Endothelial cell of umbilical vein (primary cell): ENCODE results near the gene COG2. TPM values are rescaled to one million over a fixed set of nuclear protein-coding genes. Genes with fewer than 3 reads are reported as not detected.

Experiments used
- BruUV-seq: library from RNA; stranded (reverse); fragments of 400-500 nt; replicated peaks from 2 replicates; lab custom pipeline; 2021; lab: Mats Ljungman, UMichigan
- CTCF ChIA-PET: fragments of 300-600, 350-600 bp; sonication (Branson Sonifier 250); formaldehyde crosslinking; loops from one replicate; lab custom pipeline; 2021; ENCODE audit warnings: antibody characterized with exemption, inconsistent platforms; lab: Charles Lee
- POLR2A ChIA-PET: fragments of 300-600, 350-600 bp; sonication (Branson Sonifier 250); formaldehyde crosslinking; loops from one replicate; lab custom pipeline; 2021; ENCODE audit warnings: antibody characterized with exemption, inconsistent platforms; lab: Charles Lee
- DNase-seq: peaks from one replicate; pipeline ENCODE4 v3.0.0-alpha.2; 2011; ENCODE audit warnings: low read depth, low spot score
- FAIRE-seq: peaks from 2 replicates; lab custom pipeline; 2011; peaks lifted over from hg19 to GRCh38; lab: Jason Lieb, UNC
- H2AFZ ChIP-seq: 2 replicates; pipeline ENCODE4 v1.6.0; 2012; ENCODE audit warnings: low read depth, low read length, control low read depth, inconsistent platforms
- H3K27ac ChIP-seq: 2 replicates; pipeline ENCODE4 v1.5.1; 2011; ENCODE audit warnings: low read depth, mild to moderate bottlenecking, control low read depth, low read length, moderate library complexity; ENCODE audit not compliant: insufficient read depth
- H3K27me3 ChIP-seq, 2 experiments: 2 replicates each; pipeline versions ENCODE4 v1.6.0 to v1.6.1; 2011; ENCODE audit warnings: low read length in 2 of 2, mixed read lengths in 1 of 2; ENCODE audit not compliant: control insufficient read depth in 2 of 2, insufficient read depth in 2 of 2
- H3K36me3 ChIP-seq, 2 experiments: 2 replicates in 1 of 2; 3 replicates in 1 of 2; pipeline ENCODE4 v1.5.1; 2011; ENCODE audit warnings: low read length in 2 of 2, mild to moderate bottlenecking in 1 of 2, moderate library complexity in 1 of 2; ENCODE audit not compliant: control insufficient read depth in 2 of 2, insufficient read depth in 2 of 2; ENCODE audit errors: extremely low read depth in 1 of 2
- H3K4me1 ChIP-seq: 3 replicates; pipeline ENCODE4 v1.5.1; 2011; ENCODE audit warnings: mild to moderate bottlenecking, low read length; ENCODE audit not compliant: control insufficient read depth, insufficient read depth; ENCODE audit errors: extremely low read depth
- H3K4me2 ChIP-seq: 2 replicates; pipeline ENCODE4 v1.6.1; 2011; ENCODE audit warnings: low read length, control low read depth, mixed read lengths; ENCODE audit not compliant: insufficient read depth
- H3K4me3 ChIP-seq, 3 experiments: fragments of 200-600 bp in 1 of 3; sonication (generic), shearing (Covaris generic) in 1 of 3; replicated peaks in 1 of 3; 2 replicates each; pipeline ENCODE4 v1.5.1; 2011 to 2016; ENCODE audit warnings: control low read depth in 3 of 3, low read length in 3 of 3, mild to moderate bottlenecking in 2 of 3, inconsistent platforms in 1 of 3, low read depth in 1 of 3, moderate library complexity in 1 of 3; ENCODE audit not compliant: insufficient read depth in 1 of 3
- H3K79me2 ChIP-seq: 2 replicates; pipeline ENCODE4 v1.6.0; 2012; ENCODE audit warnings: low read length, inconsistent platforms; ENCODE audit not compliant: control insufficient read depth, insufficient read depth
- H3K9ac ChIP-seq: replicated peaks from 2 replicates; pipeline ENCODE3; 2011; ENCODE audit warnings: low read length, control low read depth; ENCODE audit not compliant: insufficient read depth; ENCODE audit errors: extremely low read depth
- H3K9me1 ChIP-seq: replicated peaks from 3 replicates; pipeline ENCODE4 v1.6.0; 2011; ENCODE audit warnings: mild to moderate bottlenecking, low read length; ENCODE audit not compliant: control insufficient read depth, insufficient read depth; ENCODE audit errors: extremely low read depth
- H3K9me3 ChIP-seq: replicated peaks from 2 replicates; pipeline ENCODE4 v1.5.1; 2012; ENCODE audit warnings: low read length, inconsistent platforms; ENCODE audit not compliant: control insufficient read depth, insufficient read depth
- H4K20me1 ChIP-seq: replicated peaks from 2 replicates; pipeline ENCODE3; 2011; ENCODE audit warnings: mild to moderate bottlenecking, low read length; ENCODE audit not compliant: control insufficient read depth, insufficient read depth; ENCODE audit errors: extremely low read depth
- EZH2 ChIP-seq: IDR thresholded peaks from 2 replicates; pipeline ENCODE4 v1.6.1; 2012; ENCODE audit warnings: borderline replicate concordance, low read depth, mild to moderate bottlenecking, moderate library complexity, low read length, inconsistent platforms; ENCODE audit not compliant: severe bottlenecking
- FOS ChIP-seq: IDR thresholded peaks from 2 replicates; pipeline ENCODE4 v1.6.1; 2011; ENCODE audit warnings: mild to moderate bottlenecking, low read length, moderate library complexity, borderline replicate concordance; ENCODE audit not compliant: insufficient read depth
- GATA2 ChIP-seq: IDR thresholded peaks from 2 replicates; pipeline ENCODE4 v1.7.0; 2011; ENCODE audit warnings: low read depth, mild to moderate bottlenecking, moderate library complexity, mixed read lengths, low read length; ENCODE audit not compliant: insufficient read length, insufficient read depth
- JUN ChIP-seq: IDR thresholded peaks from 2 replicates; pipeline ENCODE4 v1.6.1; 2011; ENCODE audit warnings: borderline replicate concordance, low read depth; ENCODE audit not compliant: insufficient read length, insufficient read depth
- MYC ChIP-seq: IDR thresholded peaks from one replicate; pipeline ENCODE4 v1.6.1; 2011; ENCODE audit warnings: mild to moderate bottlenecking, low read depth, low read length
- POLR2A ChIP-seq: IDR thresholded peaks from 2 replicates; pipeline ENCODE4 v1.6.1; 2012; ENCODE audit warnings: low read depth, mild to moderate bottlenecking, control low read depth, low read length
- POLR2AphosphoS5 ChIP-seq: IDR thresholded peaks from 2 replicates; pipeline ENCODE4 v1.6.1; 2012; ENCODE audit warnings: low read depth, mild to moderate bottlenecking, control low read depth, low read length, moderate library complexity; ENCODE audit not compliant: insufficient read depth
- dilution Hi-C: fragments of 300-500 bp; cut with MboI; formaldehyde crosslinking; loops from one replicate; pipeline ENCODE4 v1.15.0; 2019; ENCODE audit warnings: low sequenced_read_pairs; ENCODE audit not compliant: extremely low pct_ligation_motif_present
- intact Hi-C: fragments of 100-400 bp; cut with micrococcal nuclease; formaldehyde crosslinking; loops from one replicate; pipeline ENCODE4 v1.10.0; 2022
- polyA plus RNA-seq, 4 experiments: library from polyadenylated mRNA; depleted of rRNA in 3 of 4; stranded (reverse) in 3 of 4; unstranded in 1 of 4; fragments of >200 nt; gene quantifications; 2 replicates each; pipeline versions ENCODE4 v1.2.1 to v1.2.3, GENCODE V29; 2011 to 2012; ENCODE audit warnings: missing spikeins in 1 of 4
- total RNA-seq: library from RNA; stranded (reverse); gene quantifications from 2 replicates; pipeline ENCODE4 v1.2.3, GENCODE V29; 2021
- TF ChIP-seq, protein P1 (sequence below): IDR thresholded peaks from 2 replicates; pipeline ENCODE4 v1.6.1; 2011; ENCODE audit not compliant: insufficient read depth, insufficient read length
- TF ChIP-seq, protein P2 (sequence below), 2 donors: IDR thresholded peaks; 1 replicate in 1 of 2; 2 replicates in 1 of 2; pipeline ENCODE4 v1.5.1; 2011; ENCODE audit warnings: low read length in 2 of 2, mild to moderate bottlenecking in 2 of 2, moderate library complexity in 2 of 2, control low read depth in 1 of 2, inconsistent platforms in 1 of 2, low read depth in 1 of 2; ENCODE audit not compliant: insufficient read depth in 1 of 2; ENCODE audit errors: extremely low read depth in 1 of 2

COG2 gene
- total and polyA plus RNA-seq, 2 donors (not counting 3 experiments of a cell fraction or from before 2014, with no cell fraction given): 7.6 to 24.2 TPM

DNA sequence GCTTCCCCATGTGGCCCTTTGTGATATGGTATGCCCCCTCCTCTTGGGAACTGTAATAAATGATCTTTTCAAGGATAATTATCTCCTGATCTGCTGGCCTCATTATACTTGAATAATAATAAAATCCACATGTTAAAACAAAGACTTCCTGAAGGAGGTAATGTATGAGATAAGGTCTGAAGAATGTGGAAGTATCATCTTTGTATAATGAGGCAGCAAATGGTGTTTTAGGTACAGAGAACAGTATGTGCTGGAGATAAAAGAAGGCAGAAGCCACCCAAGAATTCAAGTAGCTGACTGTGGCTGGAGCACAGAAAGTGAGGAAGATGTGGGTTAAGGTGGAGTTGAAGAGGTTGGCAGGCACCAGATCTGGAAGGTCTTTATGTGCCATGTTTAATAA lies 12.8 kb upstream of the COG2 start:
- ChIA-PET POLR2A (no interaction called here), CTCF (no interaction called here)
- Histone ChIP-seq H3K4me1 (no peaks in the 10 kb centered on the region), H3K27ac (no peak overlapping the region), H3K36me3 (no peaks in the 10 kb centered on the region), H3K79me2 (no peaks in the 10 kb centered on the region), H3K4me2 (no peak overlapping the region), H4K20me1 (no peaks in the 10 kb centered on the region), H2AFZ (no peak overlapping the region), H3K9me3 (no peaks in the 10 kb centered on the region), H3K27me3 (peaks cover 0 to 4% of the 10 kb centered on the region in 2 experiments), H3K9ac (no peak overlapping the region), H3K4me3 (no peak overlapping the region), H3K9me1 (no peaks in the 10 kb centered on the region)
- DNase-seq (no peak), FAIRE-seq (no peak)
- BruUV-seq: no TSS peak
- intact Hi-C loops: no loop called here
- dilution Hi-C loops: no loop called here
- TF ChIP-seq POLR2A: no peak
- TF ChIP-seq EZH2: no peak
- no peak for TF ChIP-seq FOS
- TF ChIP-seq JUN: no peak
- no peak for TF ChIP-seq MYC
- TF ChIP-seq POLR2AphosphoS5: no peak

DNA sequence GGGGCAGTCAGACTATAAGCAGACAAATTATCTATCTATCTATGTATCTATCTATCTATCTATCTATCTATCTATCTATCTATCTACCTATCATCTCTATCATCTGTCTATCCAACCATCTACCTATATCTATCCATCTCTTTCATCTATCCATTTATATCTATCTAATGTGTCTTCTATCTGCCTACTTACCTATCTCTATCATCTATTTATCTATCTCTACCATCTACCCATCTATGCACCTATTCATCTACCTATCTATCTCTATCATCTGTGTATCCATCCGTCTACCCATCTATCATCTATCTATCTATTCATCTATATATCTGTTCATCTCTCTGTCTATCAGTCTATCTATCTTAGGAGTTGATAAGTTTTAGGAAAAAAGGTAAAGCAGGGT lies 10.8 kb upstream of the COG2 start:
- TF ChIP-seq, protein P1, sequence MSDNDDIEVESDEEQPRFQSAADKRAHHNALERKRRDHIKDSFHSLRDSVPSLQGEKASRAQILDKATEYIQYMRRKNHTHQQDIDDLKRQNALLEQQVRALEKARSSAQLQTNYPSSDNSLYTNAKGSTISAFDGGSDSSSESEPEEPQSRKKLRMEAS: no peak
- no peak for TF ChIP-seq JUN
- TF ChIP-seq EZH2: no peak
- TF ChIP-seq POLR2A: no peak
- TF ChIP-seq, protein P2, sequence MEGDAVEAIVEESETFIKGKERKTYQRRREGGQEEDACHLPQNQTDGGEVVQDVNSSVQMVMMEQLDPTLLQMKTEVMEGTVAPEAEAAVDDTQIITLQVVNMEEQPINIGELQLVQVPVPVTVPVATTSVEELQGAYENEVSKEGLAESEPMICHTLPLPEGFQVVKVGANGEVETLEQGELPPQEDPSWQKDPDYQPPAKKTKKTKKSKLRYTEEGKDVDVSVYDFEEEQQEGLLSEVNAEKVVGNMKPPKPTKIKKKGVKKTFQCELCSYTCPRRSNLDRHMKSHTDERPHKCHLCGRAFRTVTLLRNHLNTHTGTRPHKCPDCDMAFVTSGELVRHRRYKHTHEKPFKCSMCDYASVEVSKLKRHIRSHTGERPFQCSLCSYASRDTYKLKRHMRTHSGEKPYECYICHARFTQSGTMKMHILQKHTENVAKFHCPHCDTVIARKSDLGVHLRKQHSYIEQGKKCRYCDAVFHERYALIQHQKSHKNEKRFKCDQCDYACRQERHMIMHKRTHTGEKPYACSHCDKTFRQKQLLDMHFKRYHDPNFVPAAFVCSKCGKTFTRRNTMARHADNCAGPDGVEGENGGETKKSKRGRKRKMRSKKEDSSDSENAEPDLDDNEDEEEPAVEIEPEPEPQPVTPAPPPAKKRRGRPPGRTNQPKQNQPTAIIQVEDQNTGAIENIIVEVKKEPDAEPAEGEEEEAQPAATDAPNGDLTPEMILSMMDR (IDR thresholded peaks at IDR 0.05; ENCODE audit: extremely low read depth in 1 of 2, insufficient read depth in 1 of 2, low read depth in 1 of 2, low read length in 2 of 2): no peak
- no peak for TF ChIP-seq FOS
- TF ChIP-seq MYC: no peak
- no peak for TF ChIP-seq POLR2AphosphoS5
- no peak for TF ChIP-seq GATA2
- no peak overlapping the region for H3K4me3 ChIP-seq
- H4K20me1 ChIP-seq: no peaks in the 10 kb centered on the region
- H3K9me3 ChIP-seq: no peaks in the 10 kb centered on the region
- no peak for DNase-seq
- intact Hi-C loops (no loop called here), dilution Hi-C loops (no loop called here)
- BruUV-seq: no TSS peak
- H3K9ac ChIP-seq: no peak overlapping the region
- H2AFZ ChIP-seq: no peak overlapping the region
- CTCF ChIA-PET: no interaction called here
- peaks cover 0 to 4% of the 10 kb centered on the region in 2 experiments for H3K27me3 ChIP-seq
- no peak overlapping the region for H3K4me2 ChIP-seq
- H3K4me1 ChIP-seq: no peaks in the 10 kb centered on the region
- H3K9me1 ChIP-seq: no peaks in the 10 kb centered on the region
- POLR2A ChIA-PET: no interaction called here
- H3K36me3 ChIP-seq: no peaks in the 10 kb centered on the region
- H3K79me2 ChIP-seq: no peaks in the 10 kb centered on the region
- no peak overlapping the region for H3K27ac ChIP-seq
- no peak for FAIRE-seq
